IPS-18a (cell line): ENCODE results near the gene FOXP1.

Experiments
- H3K27ac ChIP-seq: one replicate; pipeline ENCODE4 v1.5.1; 2013; ENCODE audit warnings: low read length
- H3K27me3 ChIP-seq: one replicate; pipeline ENCODE4 v1.6.1; 2013; ENCODE audit warnings: mild to moderate bottlenecking, low read length; ENCODE audit not compliant: control insufficient read depth, insufficient read depth
- H3K36me3 ChIP-seq: one replicate; pipeline ENCODE4 v1.6.1; 2013; ENCODE audit warnings: low read depth, low read length; ENCODE audit not compliant: control insufficient read depth
- H3K4me1 ChIP-seq: one replicate; pipeline ENCODE4 v1.6.1; 2013; ENCODE audit warnings: low read depth, low read length; ENCODE audit not compliant: control insufficient read depth
- H3K4me3 ChIP-seq: one replicate; pipeline ENCODE4 v1.5.1; 2013; ENCODE audit warnings: low read length
- H3K9ac ChIP-seq: one replicate; pipeline ENCODE4 v1.6.1; 2013; ENCODE audit warnings: mild to moderate bottlenecking, low read length, moderate library complexity
- H3K9me3 ChIP-seq: one replicate; pipeline ENCODE4 v1.6.1; 2013; ENCODE audit warnings: low read depth, low read length; ENCODE audit not compliant: control insufficient read depth

FOXP1 gene

GRCh38 chr3:71160785-71161546, 422.6 kb downstream of the FOXP1 start:
- H3K9ac ChIP-seq: no peak overlapping the region
- H3K4me3 ChIP-seq: no peak overlapping the region
- H3K27ac ChIP-seq: no peak overlapping the region
- no peaks in the 10 kb centered on the region for H3K9me3 ChIP-seq
- peaks cover 14% of the 10 kb centered on the region for H3K4me1 ChIP-seq
- H3K36me3 ChIP-seq: no peaks in the 10 kb centered on the region
- no peaks in the 10 kb centered on the region for H3K27me3 ChIP-seq

GRCh38 chr3:71156062-71156665, 427.4 kb downstream of the FOXP1 start:
- H3K9me3 ChIP-seq: no peaks in the 10 kb centered on the region
- peaks cover 38% of the 10 kb centered on the region for H3K4me1 ChIP-seq
- no peaks in the 10 kb centered on the region for H3K27me3 ChIP-seq
- no peak overlapping the region for H3K4me3 ChIP-seq
- H3K36me3 ChIP-seq: no peaks in the 10 kb centered on the region
- H3K9ac ChIP-seq: no peak overlapping the region
- H3K27ac ChIP-seq: no peak overlapping the region

GRCh38 chr3:71154846-71155245, 428.7 kb downstream of the FOXP1 start:
- Histone ChIP-seq H3K27me3 (no peaks in the 10 kb centered on the region), H3K9me3 (no peaks in the 10 kb centered on the region), H3K9ac (no peak overlapping the region), H3K27ac (no peak overlapping the region), H3K4me3 (no peak overlapping the region), H3K4me1 (peaks cover 42% of the 10 kb centered on the region), H3K36me3 (no peaks in the 10 kb centered on the region)

- Histone ChIP-seq H3K4me3 (no peak overlapping the region), H3K27me3 (no peaks in the 10 kb centered on the region), H3K9me3 (no peaks in the 10 kb centered on the region), H3K9ac (no peak overlapping the region), H3K4me1 (peaks cover 42% of the 10 kb centered on the region), H3K27ac (no peak overlapping the region), H3K36me3 (no peaks in the 10 kb centered on the region)
Measured at GRCh38 chr3:71153713-71154112, 429.8 kb downstream of the FOXP1 start.

GRCh38 chr3:71152892-71153265, 430.6 kb downstream of the FOXP1 start:
- H3K27me3 ChIP-seq: no peaks in the 10 kb centered on the region
- no peaks in the 10 kb centered on the region for H3K36me3 ChIP-seq
- H3K27ac ChIP-seq: no peak overlapping the region
- no peak overlapping the region for H3K9ac ChIP-seq
- H3K4me1 ChIP-seq: peaks cover 42% of the 10 kb centered on the region
- H3K9me3 ChIP-seq: no peaks in the 10 kb centered on the region
- H3K4me3 ChIP-seq: no peak overlapping the region

GRCh38 chr3:71152039-71152891, 431.3 kb downstream of the FOXP1 start:
- Histone ChIP-seq H3K9me3 (no peaks in the 10 kb centered on the region), H3K4me3 (no peak overlapping the region), H3K27me3 (no peaks in the 10 kb centered on the region), H3K4me1 (peaks cover 44% of the 10 kb centered on the region), H3K36me3 (no peaks in the 10 kb centered on the region), H3K9ac (no peak overlapping the region), H3K27ac (no peak overlapping the region)

- Histone ChIP-seq H3K4me1 (peaks cover 38% of the 10 kb centered on the region), H3K36me3 (no peaks in the 10 kb centered on the region), H3K4me3 (no peak overlapping the region), H3K9ac (no peak overlapping the region), H3K27me3 (no peaks in the 10 kb centered on the region), H3K9me3 (no peaks in the 10 kb centered on the region), H3K27ac (no peak overlapping the region)
Measured at GRCh38 chr3:71149959-71150954, 433.3 kb downstream of the FOXP1 start.

GRCh38 chr3:71148455-71149060, 435.0 kb downstream of the FOXP1 start:
- no peak overlapping the region for H3K9ac ChIP-seq
- peaks cover 35% of the 10 kb centered on the region for H3K4me1 ChIP-seq
- no peak overlapping the region for H3K27ac ChIP-seq
- no peaks in the 10 kb centered on the region for H3K9me3 ChIP-seq
- no peak overlapping the region for H3K4me3 ChIP-seq
- H3K36me3 ChIP-seq: no peaks in the 10 kb centered on the region
- H3K27me3 ChIP-seq: no peaks in the 10 kb centered on the region

- no peaks in the 10 kb centered on the region for H3K27me3 ChIP-seq
- no peaks in the 10 kb centered on the region for H3K9me3 ChIP-seq
- H3K27ac ChIP-seq: no peak overlapping the region
- H3K4me1 ChIP-seq: peaks cover 22% of the 10 kb centered on the region
- H3K9ac ChIP-seq: no peak overlapping the region
- no peaks in the 10 kb centered on the region for H3K36me3 ChIP-seq
- no peak overlapping the region for H3K4me3 ChIP-seq
Measured at GRCh38 chr3:71146673-71147072, 436.9 kb downstream of the FOXP1 start.

GRCh38 chr3:71145954-71146353, 437.6 kb downstream of the FOXP1 start:
- H3K4me3 ChIP-seq: no peak overlapping the region
- no peaks in the 10 kb centered on the region for H3K36me3 ChIP-seq
- H3K27ac ChIP-seq: no peak overlapping the region
- no peak overlapping the region for H3K9ac ChIP-seq
- H3K9me3 ChIP-seq: no peaks in the 10 kb centered on the region
- H3K4me1 ChIP-seq: peaks cover 20% of the 10 kb centered on the region
- no peaks in the 10 kb centered on the region for H3K27me3 ChIP-seq
